GM04504 (cell line): Measurements from ENCODE around the gene PLEKHN1.

Source experiments
- DNase-seq: peaks from one replicate; pipeline ENCODE4 v3.0.0-alpha.2; 2012; ENCODE audit warnings: low read depth

The PLEKHN1 gene, protein sequence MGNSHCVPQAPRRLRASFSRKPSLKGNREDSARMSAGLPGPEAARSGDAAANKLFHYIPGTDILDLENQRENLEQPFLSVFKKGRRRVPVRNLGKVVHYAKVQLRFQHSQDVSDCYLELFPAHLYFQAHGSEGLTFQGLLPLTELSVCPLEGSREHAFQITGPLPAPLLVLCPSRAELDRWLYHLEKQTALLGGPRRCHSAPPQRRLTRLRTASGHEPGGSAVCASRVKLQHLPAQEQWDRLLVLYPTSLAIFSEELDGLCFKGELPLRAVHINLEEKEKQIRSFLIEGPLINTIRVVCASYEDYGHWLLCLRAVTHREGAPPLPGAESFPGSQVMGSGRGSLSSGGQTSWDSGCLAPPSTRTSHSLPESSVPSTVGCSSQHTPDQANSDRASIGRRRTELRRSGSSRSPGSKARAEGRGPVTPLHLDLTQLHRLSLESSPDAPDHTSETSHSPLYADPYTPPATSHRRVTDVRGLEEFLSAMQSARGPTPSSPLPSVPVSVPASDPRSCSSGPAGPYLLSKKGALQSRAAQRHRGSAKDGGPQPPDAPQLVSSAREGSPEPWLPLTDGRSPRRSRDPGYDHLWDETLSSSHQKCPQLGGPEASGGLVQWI

DNA sequence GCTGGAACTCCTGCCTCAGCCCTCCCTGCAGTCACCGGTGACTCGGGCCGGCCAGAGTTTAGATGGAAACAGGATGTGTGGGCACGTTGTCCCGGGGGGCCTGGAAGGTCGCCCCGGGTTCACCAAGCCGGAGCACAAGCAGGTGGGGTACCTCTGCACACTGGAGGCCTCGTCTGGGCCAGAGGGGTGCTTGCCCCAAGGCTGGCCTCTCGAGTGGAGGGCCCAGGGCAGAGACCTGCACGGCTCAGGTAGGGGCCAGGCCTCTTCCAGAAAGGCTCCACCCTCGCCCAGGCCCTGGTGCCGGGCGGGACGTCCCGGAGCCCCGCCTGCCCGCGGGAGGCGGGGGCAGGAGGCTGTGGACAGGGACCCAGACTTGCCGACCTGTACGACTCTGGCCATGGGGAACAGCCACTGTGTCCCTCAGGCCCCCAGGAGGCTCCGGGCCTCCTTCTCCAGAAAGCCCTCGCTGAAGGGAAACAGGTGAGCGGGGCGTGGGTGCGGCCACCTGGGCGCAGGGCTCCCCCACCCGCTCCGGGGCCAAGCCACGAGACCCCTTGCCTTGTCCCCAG lies at the start of gene PLEKHN1:
Gene PLEKHN1 (plus strand): TSS at position 348 of the 569 bp plus-strand sequence. CDS start 50 bp downstream, at position 398.
- DNase-seq, result no peak

DNA sequence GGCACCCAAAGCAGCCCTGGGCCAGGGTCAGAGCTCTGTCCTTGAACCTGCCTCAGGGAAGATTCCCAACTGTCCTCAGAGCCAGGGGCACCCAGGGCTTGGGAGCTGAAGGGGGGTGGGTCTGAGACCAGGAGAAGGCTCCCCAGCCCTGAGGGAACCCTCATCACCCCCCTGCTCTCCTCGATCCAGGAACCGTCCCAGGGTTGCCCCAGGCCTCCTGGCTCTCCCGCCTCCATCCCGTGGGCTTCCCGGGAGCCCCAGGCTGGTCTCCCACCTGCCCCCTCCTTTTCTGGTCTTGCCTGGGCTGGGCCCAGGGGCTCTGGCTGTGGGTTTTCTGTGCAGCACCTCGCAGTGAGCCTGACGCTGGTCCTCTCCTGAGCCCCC lies 49.2 kb upstream of the PLEKHN1 start:
- DNase-seq, result no peak

DNA sequence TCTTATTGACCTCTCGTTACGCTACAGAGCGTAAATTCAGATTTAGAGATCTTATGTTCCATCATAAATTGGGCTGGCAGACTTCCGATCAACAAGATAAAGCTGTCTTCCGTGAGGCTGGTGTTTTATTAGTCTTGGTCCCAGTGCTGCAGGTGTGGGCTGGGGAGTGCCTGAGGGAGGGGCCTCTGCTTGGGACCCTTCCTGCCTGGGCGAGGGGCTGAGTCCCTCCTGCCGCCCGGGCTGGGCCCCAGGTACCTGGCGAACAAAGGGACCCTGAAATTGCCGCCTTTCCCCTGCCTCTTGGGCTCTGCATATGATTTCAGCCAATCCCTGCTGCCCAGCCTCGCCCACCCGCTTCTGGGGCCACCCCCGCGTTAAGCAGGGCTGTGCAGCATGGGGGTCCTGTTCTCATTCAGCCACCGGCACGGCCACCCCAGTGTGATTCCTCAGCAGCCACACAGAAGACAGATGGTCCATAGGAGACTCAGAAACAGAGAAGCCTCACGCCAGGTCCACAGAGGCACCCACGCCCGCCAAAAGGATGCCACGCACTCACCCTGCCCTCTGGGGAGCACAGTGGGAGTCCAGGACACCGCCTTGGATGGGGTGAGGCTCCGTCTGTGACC lies 48.7 kb upstream of the PLEKHN1 start:
- no peak for DNase-seq

DNA sequence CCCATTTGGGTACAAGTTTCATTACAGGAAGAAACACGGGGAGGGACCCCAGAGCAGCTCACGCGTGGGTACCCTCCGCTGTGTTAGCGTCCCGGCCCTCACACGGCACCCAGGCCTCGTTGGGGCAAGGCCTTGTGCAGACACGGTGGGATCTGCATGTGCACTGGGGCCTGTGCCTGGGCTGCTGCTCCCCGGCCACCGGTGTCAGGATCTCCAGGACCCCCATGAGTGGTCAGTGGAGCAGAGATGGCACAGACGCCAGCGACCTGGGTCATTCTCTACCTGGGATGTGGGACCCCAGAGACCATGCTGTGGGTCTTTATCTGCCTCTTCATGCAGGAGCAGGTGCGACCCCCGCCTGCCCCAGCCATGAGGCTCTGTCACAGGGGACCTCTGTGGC lies 47.9 kb upstream of the PLEKHN1 start:
- DNase-seq, result no peak

DNA sequence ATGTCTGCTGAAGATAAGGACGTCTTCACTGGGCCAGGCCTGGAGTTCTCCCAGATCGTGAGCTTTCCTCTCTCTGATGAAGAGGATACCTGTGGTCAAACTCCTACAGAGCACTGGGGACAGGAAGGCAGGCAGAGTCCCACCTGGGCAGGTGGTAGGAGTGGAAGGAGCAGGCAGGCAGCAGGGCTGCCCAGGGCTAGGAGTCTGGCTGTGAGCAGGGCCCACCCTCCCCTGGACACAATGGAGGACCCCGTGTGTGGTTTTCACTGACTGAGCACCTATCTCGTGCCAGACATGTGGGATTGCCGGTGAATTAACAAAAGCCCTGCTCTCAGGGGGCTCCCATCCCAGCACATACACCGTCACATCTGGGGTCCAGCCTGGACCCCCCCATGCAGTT lies 47.4 kb upstream of the PLEKHN1 start:
- no peak for DNase-seq

DNA sequence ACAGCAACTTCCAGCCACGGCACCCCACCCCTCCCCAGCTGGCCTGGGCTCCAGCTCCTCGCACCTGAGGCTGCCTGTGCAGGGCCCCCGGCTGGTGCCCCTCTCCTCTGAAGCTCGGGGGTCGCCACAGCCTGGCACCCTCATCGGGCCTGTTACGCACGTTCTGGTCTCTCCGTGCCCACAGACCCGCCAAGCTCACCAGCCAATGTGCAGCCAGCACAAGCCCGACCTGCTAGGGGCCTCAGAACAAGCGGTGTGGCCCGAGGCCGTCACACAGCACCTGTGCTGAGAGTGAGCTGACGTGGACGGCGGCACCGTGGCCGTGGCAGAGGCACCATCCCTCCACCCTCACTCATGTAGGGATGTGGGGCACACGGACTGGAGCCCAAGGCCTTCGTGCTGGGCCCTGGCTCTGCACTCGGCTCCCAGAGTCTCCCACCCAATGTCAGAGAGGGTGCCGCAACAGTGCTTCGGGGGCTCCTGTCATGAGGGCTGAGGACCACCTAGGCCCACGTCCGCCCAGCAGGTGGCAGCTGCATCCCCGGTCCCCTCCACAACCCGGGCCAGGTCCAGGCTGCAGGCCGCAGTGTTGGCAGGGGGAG lies 46.9 kb upstream of the PLEKHN1 start:
- no peak for DNase-seq

DNA sequence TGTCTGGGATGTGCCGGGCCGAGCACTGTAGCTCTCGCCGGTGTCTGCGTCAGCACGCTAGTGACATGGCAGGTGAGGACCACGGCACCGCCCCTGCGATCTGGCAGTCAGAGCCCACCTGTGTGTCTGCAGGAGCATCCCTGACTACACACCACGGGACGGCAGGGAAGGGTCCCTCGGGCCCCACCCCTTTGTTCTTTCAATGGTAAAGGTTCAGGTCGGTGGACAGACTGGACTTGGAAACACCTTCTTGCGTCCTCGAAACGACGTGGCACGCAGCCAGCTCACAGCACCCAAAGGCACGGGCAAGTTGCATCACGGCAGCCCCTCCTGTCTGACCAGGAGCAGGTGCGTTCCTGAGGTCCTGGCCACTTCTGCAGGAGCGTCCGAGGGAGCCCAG lies 46.3 kb upstream of the PLEKHN1 start:
- DNase-seq, result no peak

DNA sequence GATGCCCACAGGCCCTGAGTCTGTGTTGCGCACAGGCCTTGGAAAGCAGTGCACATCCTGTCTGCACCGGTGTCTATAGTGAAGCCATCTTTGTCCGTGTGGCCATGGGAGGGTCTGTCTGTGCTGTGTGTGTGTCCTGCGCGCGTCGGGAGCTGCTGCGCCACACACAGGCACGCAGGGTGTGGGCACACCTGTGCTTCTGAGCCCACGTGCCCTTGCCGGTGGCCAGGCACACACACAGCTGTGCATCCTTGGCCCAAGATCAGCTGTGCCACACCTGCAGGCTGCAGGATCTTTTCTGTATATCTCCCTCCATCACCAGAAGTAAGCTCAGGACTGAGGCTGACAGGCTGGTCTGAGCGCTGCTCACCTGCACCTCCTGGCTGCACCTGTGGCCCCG lies 45.8 kb upstream of the PLEKHN1 start:
- no peak for DNase-seq

DNA sequence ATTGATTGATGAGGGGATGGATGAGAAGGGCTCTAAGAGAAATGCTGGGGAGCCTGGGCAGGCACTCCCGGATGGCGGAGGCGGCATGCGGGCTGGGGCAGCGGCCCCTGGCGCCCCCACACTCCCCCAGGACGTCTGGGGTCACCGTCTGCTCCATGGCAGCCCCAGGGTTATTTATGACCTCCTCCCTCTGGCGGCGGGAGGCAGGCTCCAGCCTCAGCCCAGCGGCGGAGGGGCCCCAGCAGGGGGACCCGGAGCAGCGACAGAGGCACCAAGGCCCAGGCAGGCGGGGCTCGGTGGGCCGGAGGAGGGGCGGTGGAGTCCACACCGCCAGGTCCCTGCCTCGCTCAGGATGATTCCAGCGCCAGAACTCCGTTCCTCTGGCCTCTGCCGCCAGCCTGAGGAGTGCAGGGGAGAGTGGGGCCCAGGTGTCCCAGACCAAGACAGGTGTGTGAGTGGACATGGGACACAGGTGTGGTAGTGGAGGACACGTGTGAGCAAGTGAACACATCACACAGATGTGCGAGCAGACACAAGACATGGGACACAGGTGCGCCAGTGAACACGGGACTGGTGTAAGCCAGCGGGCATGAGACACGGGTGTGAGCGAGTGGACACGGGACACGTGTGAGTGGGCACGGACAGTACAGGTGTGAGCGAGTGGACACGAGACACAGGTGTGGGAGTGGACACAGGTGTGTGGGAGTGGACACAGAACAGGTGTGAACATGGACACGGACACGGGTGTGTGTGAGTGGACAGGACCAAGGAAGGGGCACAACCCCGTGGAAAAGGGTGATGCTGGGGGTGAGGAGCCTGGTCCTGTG lies 45.1 kb upstream of the PLEKHN1 start:
- no peak for DNase-seq

DNA sequence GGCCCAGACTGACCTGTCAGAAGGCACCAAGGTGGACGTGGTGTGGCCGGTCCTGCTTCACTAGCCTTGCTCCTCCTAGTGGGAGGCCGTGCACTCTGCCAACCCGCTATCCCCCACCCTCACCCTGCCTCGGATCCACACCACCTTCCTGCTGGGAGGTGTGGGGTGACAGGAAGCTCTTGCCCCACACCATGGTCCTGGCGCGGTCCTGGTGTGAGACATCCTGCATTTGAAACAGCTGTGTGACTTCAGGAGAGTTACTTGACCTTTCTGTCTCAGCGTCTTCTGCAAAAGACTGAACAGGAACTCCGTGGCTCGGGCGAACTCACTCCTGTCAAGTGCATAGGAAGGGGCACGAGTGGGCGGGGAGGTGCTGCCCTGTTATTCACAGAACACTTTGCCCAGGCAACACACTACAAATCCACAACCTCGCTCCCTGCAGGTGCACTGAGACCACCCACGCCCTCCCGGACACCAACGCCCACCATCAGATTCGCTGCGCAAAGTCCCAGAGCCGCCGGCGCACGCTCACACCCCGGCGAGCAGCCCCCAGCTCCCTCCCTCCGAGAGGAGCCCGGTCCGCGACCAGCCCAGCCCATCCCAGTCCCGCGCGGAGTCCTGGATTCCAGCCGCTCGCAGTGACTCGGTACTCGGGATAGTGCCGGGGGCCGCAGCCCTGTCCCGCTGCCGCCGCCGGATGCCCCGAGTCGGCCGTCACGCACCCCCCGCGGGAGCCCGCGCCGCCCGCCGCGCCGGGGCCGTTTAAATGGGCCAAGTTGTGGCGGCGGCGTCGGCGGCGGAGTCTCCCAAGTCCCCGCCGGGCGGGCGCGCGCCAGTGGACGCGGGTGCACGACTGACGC lies 42.9 kb upstream of the PLEKHN1 start, which contains the start of gene SAMD11:
Gene SAMD11 (plus strand): TSS at position 793 of the 860 bp plus-strand sequence. CDS start 509 bp downstream, outside the sequence.
- peak; percentile 67 for DNase-seq

DNA sequence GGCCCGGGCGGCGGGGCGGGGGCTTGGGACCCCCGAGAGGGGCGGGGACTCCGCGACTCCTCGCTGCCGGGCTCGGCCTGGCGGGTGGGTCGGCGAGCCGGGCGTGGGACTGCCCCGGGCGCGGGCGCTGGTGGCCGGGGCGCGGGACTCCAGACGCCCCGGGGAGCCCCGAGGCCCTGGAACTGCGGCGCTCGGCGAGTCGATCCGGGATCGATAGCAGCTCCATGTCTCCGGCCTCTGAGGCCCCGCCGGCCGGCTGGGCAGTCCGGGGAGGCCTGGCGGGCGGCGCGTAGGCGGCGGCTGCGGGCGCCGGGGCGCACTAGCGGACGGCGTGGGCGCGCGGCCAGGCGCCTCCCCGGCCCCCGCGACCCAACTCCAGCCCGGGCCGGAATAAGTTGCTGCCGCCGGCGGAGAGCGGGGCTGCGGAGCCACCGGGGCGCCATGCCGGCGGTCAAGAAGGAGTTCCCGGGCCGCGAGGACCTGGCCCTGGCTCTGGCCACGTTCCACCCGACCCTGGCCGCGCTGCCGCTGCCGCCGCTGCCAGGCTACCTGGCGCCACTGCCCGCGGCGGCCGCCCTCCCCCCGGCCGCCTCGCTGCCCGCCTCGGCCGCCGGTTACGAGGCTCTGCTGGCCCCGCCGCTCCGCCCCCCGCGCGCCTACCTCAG lies 42.2 kb upstream of the PLEKHN1 start:
- DNase-seq, result no peak

DNA sequence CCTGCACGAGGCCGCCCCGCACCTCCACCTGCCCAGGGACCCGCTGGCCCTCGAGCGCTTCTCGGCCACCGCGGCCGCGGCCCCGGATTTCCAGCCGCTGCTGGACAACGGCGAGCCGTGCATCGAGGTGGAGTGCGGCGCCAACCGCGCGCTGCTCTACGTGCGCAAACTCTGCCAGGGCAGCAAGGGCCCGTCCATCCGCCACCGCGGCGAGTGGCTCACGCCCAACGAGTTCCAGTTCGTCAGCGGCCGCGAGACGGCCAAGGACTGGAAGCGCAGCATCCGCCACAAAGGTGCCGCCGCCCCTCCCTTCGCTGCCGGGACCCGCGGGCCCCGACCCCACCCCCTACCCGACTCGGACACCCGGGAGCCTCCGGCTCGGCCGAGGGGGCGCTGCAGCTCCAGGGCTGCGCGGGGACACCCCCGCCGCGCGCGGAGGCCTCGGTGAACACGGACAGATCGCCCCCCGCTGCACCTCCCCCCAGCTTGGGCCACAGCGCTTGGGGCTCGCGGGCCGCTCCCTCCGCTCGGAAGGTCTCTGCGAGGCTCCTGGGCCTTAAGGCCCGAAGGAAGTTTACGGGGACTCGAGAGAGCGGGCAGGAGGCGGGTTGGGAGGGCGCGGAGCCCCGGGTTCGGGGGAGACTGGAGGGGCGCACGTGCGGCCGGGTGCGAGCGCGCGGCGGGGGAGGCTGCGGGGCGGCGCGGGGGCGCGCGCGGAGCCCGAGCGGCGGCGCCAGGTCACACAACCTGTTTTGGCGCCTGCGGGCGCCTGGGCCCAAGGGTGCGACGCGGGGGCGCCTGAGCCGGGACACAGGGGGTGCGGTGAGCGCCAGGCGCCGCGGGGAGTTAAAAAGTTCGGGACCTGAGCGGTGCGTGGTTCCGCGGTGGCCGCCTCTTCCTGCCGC lies 41.4 kb upstream of the PLEKHN1 start:
- no peak for DNase-seq

DNA sequence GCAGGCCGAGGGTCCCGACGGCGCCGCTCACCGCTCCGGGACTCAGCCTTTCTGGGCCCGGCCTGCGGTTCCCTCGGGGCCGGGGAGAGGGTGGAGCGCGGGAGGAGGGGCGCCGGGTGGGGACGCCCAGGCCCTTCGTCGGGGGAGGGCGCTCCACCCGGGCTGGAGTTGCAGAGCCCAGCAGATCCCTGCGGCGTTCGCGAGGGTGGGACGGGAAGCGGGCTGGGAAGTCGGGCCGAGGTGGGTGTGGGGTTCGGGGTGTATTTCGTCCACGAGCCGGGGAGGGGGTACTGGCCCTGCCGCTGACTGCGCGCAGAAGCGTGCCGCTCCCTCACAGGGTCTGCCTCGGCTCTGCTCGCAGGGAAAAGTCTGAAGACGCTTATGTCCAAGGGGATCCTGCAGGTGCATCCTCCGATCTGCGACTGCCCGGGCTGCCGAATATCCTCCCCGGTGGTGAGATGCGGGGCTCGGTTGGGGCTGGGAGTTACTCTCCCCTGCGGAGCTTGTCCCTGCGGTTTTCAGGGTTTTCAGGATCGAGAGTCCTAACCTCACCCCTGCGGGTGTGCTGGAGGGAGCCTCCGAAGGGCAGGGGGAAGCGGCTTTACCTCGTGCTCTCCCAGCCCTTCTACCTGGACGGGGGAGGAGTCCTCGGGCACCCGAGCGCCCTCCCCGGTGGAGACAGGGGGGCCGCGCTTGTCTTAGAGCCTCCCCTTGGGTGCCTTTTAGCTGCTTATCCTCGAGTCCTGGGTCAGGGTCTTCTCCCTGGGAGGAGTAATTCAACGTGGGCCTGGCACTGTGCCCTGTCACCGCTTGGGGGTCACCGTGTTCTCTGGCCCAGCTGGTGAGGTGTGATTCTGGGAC lies 40.5 kb upstream of the PLEKHN1 start:
- DNase-seq, result no peak

DNA sequence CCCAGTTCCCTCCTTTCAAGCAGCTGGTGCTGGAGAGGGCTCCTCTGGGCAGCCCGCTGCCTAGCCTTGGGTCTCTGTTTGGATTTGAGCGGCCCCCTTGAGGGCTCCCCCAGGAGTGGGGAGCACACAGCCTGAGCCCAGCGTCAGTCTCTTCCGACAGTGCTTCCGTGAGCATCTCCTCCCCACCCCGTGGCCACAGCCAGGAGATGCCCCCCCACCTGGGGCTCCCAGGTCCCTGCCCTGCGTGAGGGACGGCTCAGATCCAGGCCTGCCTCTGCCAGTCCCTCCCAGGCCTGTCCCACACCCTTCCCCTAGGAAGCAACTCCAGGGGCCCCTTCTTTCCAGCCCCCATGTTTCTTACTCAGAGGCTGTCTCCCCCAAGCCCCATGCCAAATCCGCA lies 39.0 kb upstream of the PLEKHN1 start:
- DNase-seq, result no peak

DNA sequence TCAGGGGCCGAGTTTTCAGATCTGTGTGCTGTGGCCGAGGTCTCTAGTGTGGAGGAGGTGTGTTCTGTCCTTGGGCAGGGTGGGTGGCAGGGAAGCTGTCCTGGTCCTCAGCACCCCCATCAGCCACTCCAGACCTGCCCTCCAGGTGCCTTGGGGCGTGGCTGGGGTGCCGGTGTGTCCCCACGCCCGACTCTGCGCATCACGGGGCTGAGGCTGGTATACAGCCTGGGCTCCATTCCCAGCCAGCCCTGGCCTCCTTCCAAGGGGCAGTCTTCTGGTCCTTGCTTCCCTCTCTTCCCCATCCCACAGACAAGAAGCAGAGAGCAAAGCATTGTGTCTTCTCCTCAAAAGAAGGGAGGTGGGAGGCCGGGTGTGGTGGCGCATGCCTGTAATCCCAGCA lies 38.5 kb upstream of the PLEKHN1 start:
- no peak for DNase-seq

DNA sequence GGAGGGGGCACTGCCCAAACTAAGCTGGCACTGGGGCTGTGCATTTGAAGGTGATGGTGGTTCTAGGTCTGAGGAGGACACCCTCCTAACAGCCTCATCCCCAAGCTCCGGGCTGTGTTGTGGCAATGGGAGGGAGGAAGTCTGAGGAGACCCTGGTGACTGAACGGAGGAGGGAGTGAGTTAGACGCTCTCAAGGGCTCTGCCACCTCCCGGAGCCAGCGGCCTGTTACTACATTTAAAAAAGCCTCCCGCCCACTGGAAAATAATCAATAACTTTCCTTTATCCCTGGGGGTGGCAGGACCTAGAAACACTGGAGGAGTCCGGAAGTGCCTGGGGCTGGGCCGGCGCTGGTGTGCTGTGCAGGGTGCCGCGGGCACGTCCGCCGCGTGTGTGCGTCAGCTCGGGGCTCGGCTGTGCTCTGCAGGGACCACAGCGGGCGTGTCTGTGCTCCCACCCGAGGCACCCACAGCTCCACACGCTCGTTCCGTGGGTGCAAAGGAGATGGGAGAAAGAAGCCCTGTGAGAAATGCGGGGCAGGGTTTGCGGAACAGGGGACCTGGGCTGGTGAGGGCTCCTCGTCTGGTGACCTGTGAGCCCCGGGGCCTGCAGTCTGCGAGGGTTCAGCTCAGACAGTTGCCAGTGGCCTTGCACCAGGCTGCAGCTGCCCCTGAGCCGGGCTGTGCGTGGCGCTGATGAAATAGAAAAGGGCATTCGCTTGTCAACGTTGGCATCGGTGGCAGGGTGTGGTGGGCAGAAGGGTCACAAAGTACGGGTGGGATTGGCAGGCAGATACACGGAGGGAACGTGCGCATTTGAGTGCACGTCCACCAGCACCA lies 37.2 kb upstream of the PLEKHN1 start:
- DNase-seq, result no peak
